Measurements from ENCODE around the gene PDE4D.
"Not testable (repeated sequence)": the region's sequence is repeated elsewhere in the genome, so short reads cannot be mapped to it uniquely, and the experiment has no call there.

Gene PDE4D

GRCh38 chr5:58961631-58962280, 931.8 kb downstream of the PDE4D start:
- no peaks in the 10 kb centered on the region for H3K27me3 ChIP-seq (ENCODE audit: control insufficient read depth in 3 of 3, insufficient read depth in 3 of 3, low read depth in 1 of 3, low read length in 3 of 3)
- WGBS, 2 donors (ENCODE audit: extremely low coverage in 2 of 2, insufficient read length in 2 of 2, insufficient replicate concordance in 1 of 2): no CpG with 5 or more reads among the region's 3 CpGs
- H3K4me3 ChIP-seq (ENCODE audit: low read length in 2 of 2): no peak overlapping the region
- no peak overlapping the region for H2BK5ac ChIP-seq (ENCODE audit: low read length)
- no peak overlapping the region for H4K91ac ChIP-seq (ENCODE audit: low read depth, low read length, poor library complexity)
- no peak overlapping the region for H3K4ac ChIP-seq (ENCODE audit: low read length)
- H3K4me2 ChIP-seq (ENCODE audit: insufficient read depth, low read length, poor library complexity, severe bottlenecking): no peak overlapping the region
- H2AFZ ChIP-seq (ENCODE audit: low read length): no peak overlapping the region
- H3K27ac ChIP-seq (replicated peaks; ENCODE audit: low read length): no peak overlapping the region
- no peak for DNase-seq (ENCODE audit: low spot score)
- no peaks in the 10 kb centered on the region for H3K36me3 ChIP-seq (replicated peaks in 1 of 2; ENCODE audit: control insufficient read depth in 2 of 2, insufficient read depth in 2 of 2, low read length in 2 of 2)
- no peak overlapping the region for H2BK120ac ChIP-seq (ENCODE audit: low read depth, low read length)
- H2BK12ac ChIP-seq (ENCODE audit: low read length): no peak overlapping the region
- no peak overlapping the region for H3K23ac ChIP-seq (ENCODE audit: low read depth, low read length, poor library complexity)
- no peaks in the 10 kb centered on the region for H3K4me1 ChIP-seq (ENCODE audit: control insufficient read depth in 2 of 2, insufficient read depth in 1 of 2, low read depth in 1 of 2, low read length in 2 of 2)
- no peak overlapping the region for H4K8ac ChIP-seq (ENCODE audit: low read depth, low read length)
- H2AK5ac ChIP-seq (ENCODE audit: low read depth, low read length): no peak overlapping the region
- H3K18ac ChIP-seq (ENCODE audit: low read length): no peak overlapping the region
- no peaks in the 10 kb centered on the region for H3K79me1 ChIP-seq (ENCODE audit: low read depth, low read length)
- H3K14ac ChIP-seq (ENCODE audit: low read length): no peak overlapping the region
- no peak overlapping the region for H2BK15ac ChIP-seq (ENCODE audit: low read length)
- no peaks in the 10 kb centered on the region for H3K9me3 ChIP-seq (replicated peaks in 1 of 2; ENCODE audit: control insufficient read depth in 2 of 2, insufficient read depth in 1 of 2, low read depth in 1 of 2, low read length in 2 of 2)
- no peak overlapping the region for H3K9ac ChIP-seq (ENCODE audit: low read depth, low read length, poor library complexity)

DNA sequence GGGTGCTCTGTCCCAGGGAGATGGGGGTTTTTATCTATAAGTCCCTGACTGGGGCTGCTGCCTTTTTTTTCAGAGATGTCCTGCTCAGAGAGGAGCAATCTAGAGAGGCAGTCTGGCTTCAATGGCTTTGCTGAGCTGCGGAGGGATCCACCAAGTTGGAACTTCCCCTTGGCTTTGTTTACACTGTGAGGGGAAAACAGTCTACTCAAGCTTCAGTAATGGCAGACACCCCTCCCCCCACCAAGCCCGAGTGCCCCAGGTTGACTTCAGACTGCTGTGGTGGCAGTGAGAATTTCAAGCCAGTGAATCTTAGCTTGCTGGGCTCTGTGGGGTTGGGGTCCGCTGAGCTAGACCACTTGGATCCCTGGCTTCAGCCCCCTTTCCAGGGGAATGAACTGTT, 934.8 kb downstream of the PDE4D start:
- H2BK5ac ChIP-seq (ENCODE audit: low read length): no peak overlapping the region
- H3K27me3 ChIP-seq (ENCODE audit: control insufficient read depth in 3 of 3, insufficient read depth in 3 of 3, low read depth in 1 of 3, low read length in 3 of 3): no peaks in the 10 kb centered on the region
- no peaks in the 10 kb centered on the region for H3K79me1 ChIP-seq (ENCODE audit: low read depth, low read length)
- H2BK12ac ChIP-seq (ENCODE audit: low read length): no peak overlapping the region
- H2BK120ac ChIP-seq (ENCODE audit: low read depth, low read length): no peak overlapping the region
- no peak overlapping the region for H3K4ac ChIP-seq (ENCODE audit: low read length)
- no peak overlapping the region for H3K14ac ChIP-seq (ENCODE audit: low read length)
- H3K18ac ChIP-seq (ENCODE audit: low read length): no peak overlapping the region
- no peaks in the 10 kb centered on the region for H3K4me1 ChIP-seq (ENCODE audit: control insufficient read depth in 2 of 2, insufficient read depth in 1 of 2, low read depth in 1 of 2, low read length in 2 of 2)
- H4K91ac ChIP-seq (ENCODE audit: low read depth, low read length, poor library complexity): no peak overlapping the region
- peak overlapping the region; percentile 71 for H2AFZ ChIP-seq (ENCODE audit: low read length)
- no CpG with 5 or more reads among the region's 3 CpGs for WGBS, 2 donors (ENCODE audit: extremely low coverage in 2 of 2, insufficient read length in 2 of 2, insufficient replicate concordance in 1 of 2)
- no peak overlapping the region for H3K4me3 ChIP-seq (ENCODE audit: low read length in 2 of 2)
- no peaks in the 10 kb centered on the region for H3K36me3 ChIP-seq (replicated peaks in 1 of 2; ENCODE audit: control insufficient read depth in 2 of 2, insufficient read depth in 2 of 2, low read length in 2 of 2)
- no peak overlapping the region for H2AK5ac ChIP-seq (ENCODE audit: low read depth, low read length)
- no peak overlapping the region for H2BK15ac ChIP-seq (ENCODE audit: low read length)
- H3K23ac ChIP-seq (ENCODE audit: low read depth, low read length, poor library complexity): no peak overlapping the region
- H3K9me3 ChIP-seq (replicated peaks in 1 of 2; ENCODE audit: control insufficient read depth in 2 of 2, insufficient read depth in 1 of 2, low read depth in 1 of 2, low read length in 2 of 2): no peaks in the 10 kb centered on the region
- no peak overlapping the region for H3K4me2 ChIP-seq (ENCODE audit: insufficient read depth, low read length, poor library complexity, severe bottlenecking)
- no peak overlapping the region for H4K8ac ChIP-seq (ENCODE audit: low read depth, low read length)
- DNase-seq (ENCODE audit: low spot score): no peak
- no peak overlapping the region for H3K9ac ChIP-seq (ENCODE audit: low read depth, low read length, poor library complexity)
- H3K27ac ChIP-seq (replicated peaks; ENCODE audit: low read length): no peak overlapping the region

DNA sequence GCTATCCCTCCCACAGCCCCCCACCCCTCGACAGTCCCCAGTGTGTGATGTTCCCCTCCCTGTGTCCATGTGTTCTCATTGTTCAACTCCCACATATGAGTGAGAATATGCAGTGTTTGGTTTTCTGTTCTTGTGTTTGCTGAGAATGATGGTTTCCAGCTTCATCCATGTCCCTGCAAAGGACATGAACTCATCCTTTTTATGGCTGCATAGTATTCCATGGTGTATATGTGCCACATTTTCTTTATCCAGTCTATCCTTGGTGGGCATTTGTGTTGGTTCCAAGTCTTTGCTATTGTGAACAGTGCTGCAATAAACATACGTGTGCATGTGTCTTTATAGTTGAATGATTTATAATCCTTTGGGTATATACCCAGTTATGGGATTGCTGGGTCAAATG, 940.3 kb downstream of the PDE4D start:
- not testable (repeated sequence) for H3K36me3 ChIP-seq (replicated peaks in 1 of 2; ENCODE audit: control insufficient read depth in 2 of 2, insufficient read depth in 2 of 2, low read length in 2 of 2); H2BK5ac ChIP-seq (ENCODE audit: low read length); H3K4me3 ChIP-seq (ENCODE audit: low read length in 2 of 2); H3K14ac ChIP-seq (ENCODE audit: low read length); H2AK5ac ChIP-seq (ENCODE audit: low read depth, low read length); H3K79me1 ChIP-seq (ENCODE audit: low read depth, low read length); H2AFZ ChIP-seq (ENCODE audit: low read length); H3K18ac ChIP-seq (ENCODE audit: low read length); H3K4ac ChIP-seq (ENCODE audit: low read length); H3K9me3 ChIP-seq (replicated peaks in 1 of 2; ENCODE audit: control insufficient read depth in 2 of 2, insufficient read depth in 1 of 2, low read depth in 1 of 2, low read length in 2 of 2); H3K27me3 ChIP-seq (ENCODE audit: control insufficient read depth in 3 of 3, insufficient read depth in 3 of 3, low read depth in 1 of 3, low read length in 3 of 3); H4K8ac ChIP-seq (ENCODE audit: low read depth, low read length); H3K4me1 ChIP-seq (ENCODE audit: control insufficient read depth in 2 of 2, insufficient read depth in 1 of 2, low read depth in 1 of 2, low read length in 2 of 2); DNase-seq (ENCODE audit: low spot score); H3K23ac ChIP-seq (ENCODE audit: low read depth, low read length, poor library complexity); H2BK120ac ChIP-seq (ENCODE audit: low read depth, low read length); H3K27ac ChIP-seq (replicated peaks; ENCODE audit: low read length); H3K4me2 ChIP-seq (ENCODE audit: insufficient read depth, low read length, poor library complexity, severe bottlenecking); H2BK15ac ChIP-seq (ENCODE audit: low read length); H4K91ac ChIP-seq (ENCODE audit: low read depth, low read length, poor library complexity); H2BK12ac ChIP-seq (ENCODE audit: low read length); H3K9ac ChIP-seq (ENCODE audit: low read depth, low read length, poor library complexity)
- WGBS, 2 donors (ENCODE audit: extremely low coverage in 2 of 2, insufficient read length in 2 of 2, insufficient replicate concordance in 1 of 2): no CpG with 5 or more reads among the region's 2 CpGs

- H3K4ac ChIP-seq (ENCODE audit: low read length): no peak overlapping the region
- no peak overlapping the region for H2BK12ac ChIP-seq (ENCODE audit: low read length)
- no peak overlapping the region for H3K23ac ChIP-seq (ENCODE audit: low read depth, low read length, poor library complexity)
- no peak overlapping the region for H3K9ac ChIP-seq (ENCODE audit: low read depth, low read length, poor library complexity)
- H2BK15ac ChIP-seq (ENCODE audit: low read length): no peak overlapping the region
- H4K91ac ChIP-seq (ENCODE audit: low read depth, low read length, poor library complexity): no peak overlapping the region
- H3K36me3 ChIP-seq (replicated peaks in 1 of 2; ENCODE audit: control insufficient read depth in 2 of 2, insufficient read depth in 2 of 2, low read length in 2 of 2): no peaks in the 10 kb centered on the region
- no peak overlapping the region for H2AK5ac ChIP-seq (ENCODE audit: low read depth, low read length)
- peak overlapping the region; percentile 38 for H3K18ac ChIP-seq (ENCODE audit: low read length)
- no peak overlapping the region for H2AFZ ChIP-seq (ENCODE audit: low read length)
- H2BK120ac ChIP-seq (ENCODE audit: low read depth, low read length): no peak overlapping the region
- WGBS, 2 donors (ENCODE audit: extremely low coverage in 2 of 2, insufficient read length in 2 of 2, insufficient replicate concordance in 1 of 2): no CpG with 5 or more reads among the region's 2 CpGs
- no peaks in the 10 kb centered on the region for H3K27me3 ChIP-seq (ENCODE audit: control insufficient read depth in 3 of 3, insufficient read depth in 3 of 3, low read depth in 1 of 3, low read length in 3 of 3)
- H2BK5ac ChIP-seq (ENCODE audit: low read length): no peak overlapping the region
- peak overlapping the region; percentile 82 for H3K14ac ChIP-seq (ENCODE audit: low read length)
- no peak overlapping the region for H3K4me3 ChIP-seq (ENCODE audit: low read length in 2 of 2)
- no peak overlapping the region for H3K4me2 ChIP-seq (ENCODE audit: insufficient read depth, low read length, poor library complexity, severe bottlenecking)
- no peaks in the 10 kb centered on the region for H3K9me3 ChIP-seq (replicated peaks in 1 of 2; ENCODE audit: control insufficient read depth in 2 of 2, insufficient read depth in 1 of 2, low read depth in 1 of 2, low read length in 2 of 2)
- H4K8ac ChIP-seq (ENCODE audit: low read depth, low read length): no peak overlapping the region
- DNase-seq (ENCODE audit: low spot score): no peak
- H3K79me1 ChIP-seq (ENCODE audit: low read depth, low read length): no peaks in the 10 kb centered on the region
- no peak overlapping the region for H3K27ac ChIP-seq (replicated peaks; ENCODE audit: low read length)
- peaks cover 0 to 2% of the 10 kb centered on the region in 2 donors for H3K4me1 ChIP-seq (ENCODE audit: control insufficient read depth in 2 of 2, insufficient read depth in 1 of 2, low read depth in 1 of 2, low read length in 2 of 2)
These were observed 943.3 kb downstream of the PDE4D start for GRCh38 chr5:58950224-58950623.
